Middle frontal gyrus (tissue), 1 donor: Measurements from ENCODE around the gene ARID4B.
A peak's percentile ranks its signal among the peaks of the same experiment; 100 is the strongest.
"Not testable (repeated sequence)": the region's sequence is repeated elsewhere in the genome, so short reads cannot be mapped to it uniquely, and the experiment has no call there.

Source experiments
- DNase-seq: peaks from one replicate; pipeline ENCODE4 v3.0.0-alpha.2; 2015; ENCODE audit warnings: low spot score; ENCODE audit errors: extremely low spot score

ARID4B gene

DNA sequence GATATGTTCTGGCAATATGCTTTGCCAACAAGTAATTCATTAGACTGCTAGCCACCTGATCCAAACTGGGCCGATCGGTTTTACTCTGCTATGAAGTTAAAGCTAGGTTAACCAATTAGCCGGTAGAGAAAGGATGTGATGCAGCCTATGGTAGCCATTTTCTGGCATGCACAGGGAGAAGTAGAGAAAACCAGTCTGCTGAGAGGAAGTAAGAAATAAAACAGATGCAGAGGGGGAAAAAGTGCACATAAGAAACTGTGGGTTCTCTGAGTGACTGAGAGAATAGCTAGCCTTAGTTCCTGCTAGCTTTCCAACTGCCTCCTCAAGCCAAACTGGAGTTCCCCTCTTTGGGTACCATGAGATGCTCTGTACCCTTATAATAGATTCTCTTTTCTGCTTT, 52.8 kb downstream of the ARID4B start:
- no peak for DNase-seq

- no peak for DNase-seq
These were observed 55.1 kb downstream of the ARID4B start for GRCh38 chr1:235272851-235273250.

- no peak for DNase-seq
These were observed 57.4 kb downstream of the ARID4B start for GRCh38 chr1:235270625-235271024.

GRCh38 chr1:235269990-235270389, 58.0 kb downstream of the ARID4B start:
- not testable (repeated sequence) for DNase-seq

- DNase-seq: no peak
These were observed 59.4 kb downstream of the ARID4B start for GRCh38 chr1:235268379-235269125.

GRCh38 chr1:235266967-235267366, 61.0 kb downstream of the ARID4B start:
- no peak for DNase-seq

GRCh38 chr1:235266325-235266724, 61.7 kb downstream of the ARID4B start:
- no peak for DNase-seq

DNA sequence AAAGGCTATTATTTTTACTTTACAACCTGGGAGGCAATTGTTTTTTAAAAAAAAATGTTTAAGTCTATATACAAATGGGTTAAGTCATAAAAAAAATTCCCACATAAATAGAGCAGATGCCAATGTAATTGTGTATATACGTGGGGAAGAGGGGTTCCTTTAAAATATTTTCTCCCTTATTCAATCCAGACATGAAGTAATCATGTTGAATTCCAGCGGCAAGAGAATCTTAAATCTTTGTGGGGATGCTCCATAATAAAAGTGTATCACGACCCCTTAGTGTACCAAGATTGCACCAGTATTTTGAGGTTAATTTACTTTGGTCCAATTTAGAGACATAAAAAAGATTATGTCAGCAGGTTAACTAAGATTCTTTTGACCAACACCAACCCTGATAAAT, 62.1 kb downstream of the ARID4B start:
- no peak for DNase-seq

GRCh38 chr1:235264327-235264726, 63.7 kb downstream of the ARID4B start:
- no peak for DNase-seq

DNA sequence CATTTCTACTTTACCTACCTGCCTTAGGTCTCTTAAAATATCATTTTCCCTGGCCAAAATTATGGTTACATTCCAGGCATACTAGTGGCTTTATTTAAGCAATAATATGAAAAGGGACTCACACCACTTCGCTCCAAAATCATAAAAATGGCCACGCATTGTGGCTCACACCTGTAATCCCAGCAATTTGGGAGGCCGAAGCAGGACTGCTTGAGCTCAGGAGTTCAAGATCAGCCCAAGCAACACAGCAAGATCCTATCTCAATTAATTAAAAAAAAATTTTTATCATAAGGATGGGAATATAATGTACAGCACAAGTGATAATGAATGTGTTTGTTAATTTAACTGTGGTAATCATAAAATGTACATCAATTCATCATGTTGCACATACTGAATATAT, 65.4 kb downstream of the ARID4B start:
- no peak for DNase-seq

DNA sequence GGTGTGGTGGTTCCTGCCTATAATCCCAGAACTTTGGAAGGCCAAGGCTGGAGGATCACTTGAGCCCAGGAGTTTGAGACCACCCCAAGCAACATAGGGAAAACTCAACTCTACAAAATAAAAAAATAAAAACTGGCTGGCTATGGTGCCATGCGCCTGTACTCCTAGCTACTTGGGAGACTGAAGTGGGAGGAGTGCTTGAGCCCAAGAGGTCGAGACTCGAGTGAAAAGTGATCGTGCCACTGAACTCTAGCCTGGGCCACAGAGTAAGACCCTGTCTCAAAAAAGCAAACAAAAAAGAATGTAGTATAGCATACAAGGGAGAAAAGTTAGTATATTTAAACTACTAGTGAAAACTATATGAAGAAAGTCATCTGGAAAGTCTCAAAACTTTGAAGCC, 66.7 kb downstream of the ARID4B start:
- no peak for DNase-seq

DNA sequence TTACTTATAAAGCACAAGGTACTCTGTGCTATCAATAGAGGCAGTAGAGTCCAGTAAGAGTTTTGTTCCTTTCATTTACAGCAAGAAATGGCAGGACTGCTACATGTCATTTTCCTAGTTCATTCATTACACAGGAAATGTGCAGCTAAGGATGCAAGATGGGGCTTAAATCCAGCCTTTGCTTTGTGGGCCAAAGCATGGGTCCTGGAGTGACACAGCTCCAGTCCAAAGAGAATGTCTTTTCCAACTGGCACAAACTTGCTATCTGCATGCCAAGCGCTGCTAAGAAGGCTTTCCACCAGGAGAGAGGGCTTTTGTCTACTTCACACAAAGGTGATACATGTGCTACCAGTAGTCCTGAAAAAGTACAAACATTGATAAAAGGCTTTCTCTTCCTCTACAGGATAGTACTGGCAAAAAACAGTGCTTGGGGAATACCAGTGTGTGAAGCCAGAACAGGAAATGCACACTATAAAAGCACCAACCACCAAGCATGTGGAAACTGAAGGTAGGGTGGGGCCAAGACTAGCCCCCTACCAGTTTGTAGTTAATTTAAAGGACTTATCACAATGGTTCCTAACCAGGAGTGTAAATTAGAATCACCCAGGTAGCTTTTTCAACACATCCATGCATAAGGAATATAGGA, 68.7 kb downstream of the ARID4B start:
- no peak for DNase-seq

GRCh38 chr1:235258068-235258467, 69.9 kb downstream of the ARID4B start:
- DNase-seq: not testable (repeated sequence)

DNA sequence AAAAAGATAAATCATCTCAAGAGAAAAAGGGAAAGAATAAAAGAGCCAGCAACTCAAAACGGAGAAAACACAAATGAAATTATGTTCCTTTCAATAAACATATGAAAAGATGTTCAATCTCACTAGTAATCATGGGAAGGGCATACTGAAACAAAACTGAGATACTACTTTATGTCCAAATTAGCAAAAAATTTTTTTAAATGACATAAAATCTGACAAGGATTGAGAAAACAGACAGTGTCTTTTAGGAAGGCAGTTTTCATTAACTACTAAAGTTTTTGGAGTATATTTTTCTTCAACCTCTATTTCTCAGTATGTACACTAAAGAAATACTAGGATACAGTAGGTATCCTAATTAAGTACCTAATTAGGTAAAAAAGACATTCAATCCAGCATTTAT, 73.3 kb downstream of the ARID4B start:
- DNase-seq: no peak

GRCh38 chr1:235253219-235253962, 74.6 kb downstream of the ARID4B start:
- DNase-seq: peak; percentile 49

GRCh38 chr1:235250430-235250829, 77.5 kb downstream of the ARID4B start:
- DNase-seq: no peak

DNA sequence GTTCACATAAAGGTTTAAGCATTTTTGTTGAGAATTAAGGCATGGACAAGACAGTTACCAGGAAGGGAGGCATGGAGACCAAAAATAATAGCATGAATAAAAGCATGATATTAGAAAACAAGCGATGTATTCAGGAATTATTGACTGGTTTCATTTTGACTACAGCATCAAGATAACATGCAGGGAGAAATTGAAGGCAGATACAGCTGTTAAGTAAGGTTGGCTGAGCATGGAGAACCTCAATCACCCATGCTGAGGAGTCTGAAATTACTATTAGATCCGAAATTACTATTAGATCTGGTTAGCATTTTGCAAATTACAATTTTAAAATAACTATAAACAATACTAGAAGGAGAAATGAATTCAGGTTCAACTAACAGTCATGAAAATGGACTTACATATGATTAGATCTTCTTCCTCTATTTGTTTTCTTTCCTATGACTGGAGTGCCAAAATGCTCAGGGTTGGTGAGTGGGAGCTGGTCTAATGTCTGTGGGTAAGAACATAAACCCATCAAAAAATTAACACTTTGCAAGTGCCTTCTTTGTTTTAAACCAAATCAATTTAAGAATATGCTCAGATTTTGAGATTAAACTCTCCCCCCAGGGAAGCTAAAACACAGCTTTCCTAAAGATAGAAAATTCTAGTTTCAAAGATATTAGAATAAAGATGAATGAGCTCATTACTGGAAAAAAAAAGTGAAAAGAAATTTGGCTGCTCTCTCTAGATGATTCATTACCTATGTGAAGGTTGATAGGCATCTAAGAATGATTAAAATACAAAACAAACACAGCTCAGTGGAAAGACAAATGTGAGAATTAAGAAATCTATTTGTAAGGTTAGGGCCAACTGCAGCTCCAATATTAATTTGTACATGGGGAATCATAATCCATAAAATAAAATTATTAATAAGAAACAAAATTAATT, 81.7 kb downstream of the ARID4B start:
- no peak for DNase-seq

- no peak for DNase-seq
These were observed 82.9 kb downstream of the ARID4B start for GRCh38 chr1:235244974-235245592.

DNA sequence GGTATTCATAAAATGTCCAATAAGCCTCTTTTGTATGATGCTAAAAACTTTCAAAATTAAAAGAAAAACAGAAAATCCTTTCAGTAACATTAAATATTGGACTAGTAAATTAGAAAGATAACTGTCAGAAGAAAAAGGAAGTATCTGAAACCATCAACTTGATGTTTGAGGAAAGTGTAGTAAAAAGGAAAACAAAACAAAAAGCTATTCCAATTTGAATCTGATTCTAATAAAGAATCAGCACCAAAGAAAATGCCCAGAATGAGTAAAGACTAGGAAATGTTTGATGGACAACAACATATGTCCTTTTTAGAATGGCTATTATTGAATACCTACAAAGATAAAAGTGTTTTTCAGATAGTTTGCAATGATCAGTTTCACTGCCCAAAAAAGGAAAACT, 87.0 kb downstream of the ARID4B start:
- DNase-seq: no peak

- no peak for DNase-seq
These were observed 88.1 kb downstream of the ARID4B start for GRCh38 chr1:235239851-235240250.

GRCh38 chr1:235238558-235238957, 89.4 kb downstream of the ARID4B start:
- DNase-seq: no peak
